Measurements from ENCODE around the gene KCNK3.

The KCNK3 gene

DNA sequence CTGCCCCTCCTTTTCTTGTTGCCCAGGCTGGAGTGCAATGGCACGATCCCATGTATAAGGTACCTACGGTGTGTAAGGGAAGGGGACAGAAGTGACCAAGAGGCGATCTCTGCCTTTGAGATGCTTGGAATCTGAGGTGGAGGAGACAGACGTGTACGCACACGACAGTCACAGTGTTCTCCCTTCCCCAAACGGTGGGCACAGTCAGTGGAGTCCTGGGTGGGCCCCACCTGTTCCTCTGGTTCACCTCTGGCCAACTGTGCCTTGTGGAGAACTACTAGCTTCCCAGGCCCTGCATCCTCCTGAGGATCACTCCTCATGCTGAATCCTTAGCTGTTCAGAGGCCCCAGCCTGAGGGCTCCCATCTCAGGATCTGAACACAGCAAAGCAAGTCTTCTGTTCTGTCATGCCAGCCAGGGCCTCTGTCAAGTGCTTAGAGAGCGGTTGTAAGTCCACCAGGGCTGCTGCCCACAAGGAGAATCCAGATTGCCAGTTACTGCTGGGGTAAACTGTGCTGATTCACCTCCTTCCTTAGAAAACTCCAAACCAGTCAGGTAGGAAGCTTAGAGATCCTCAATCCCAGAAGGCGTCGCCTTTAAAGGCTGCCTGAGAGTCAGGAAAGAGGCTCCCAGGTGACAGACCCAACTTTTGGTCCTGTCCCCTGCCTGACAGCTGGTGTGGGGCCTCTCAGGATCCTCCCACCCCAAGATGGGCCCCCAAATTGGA lies 73.1 kb downstream of the KCNK3 start:
- TF ChIP-seq, protein P1, sequence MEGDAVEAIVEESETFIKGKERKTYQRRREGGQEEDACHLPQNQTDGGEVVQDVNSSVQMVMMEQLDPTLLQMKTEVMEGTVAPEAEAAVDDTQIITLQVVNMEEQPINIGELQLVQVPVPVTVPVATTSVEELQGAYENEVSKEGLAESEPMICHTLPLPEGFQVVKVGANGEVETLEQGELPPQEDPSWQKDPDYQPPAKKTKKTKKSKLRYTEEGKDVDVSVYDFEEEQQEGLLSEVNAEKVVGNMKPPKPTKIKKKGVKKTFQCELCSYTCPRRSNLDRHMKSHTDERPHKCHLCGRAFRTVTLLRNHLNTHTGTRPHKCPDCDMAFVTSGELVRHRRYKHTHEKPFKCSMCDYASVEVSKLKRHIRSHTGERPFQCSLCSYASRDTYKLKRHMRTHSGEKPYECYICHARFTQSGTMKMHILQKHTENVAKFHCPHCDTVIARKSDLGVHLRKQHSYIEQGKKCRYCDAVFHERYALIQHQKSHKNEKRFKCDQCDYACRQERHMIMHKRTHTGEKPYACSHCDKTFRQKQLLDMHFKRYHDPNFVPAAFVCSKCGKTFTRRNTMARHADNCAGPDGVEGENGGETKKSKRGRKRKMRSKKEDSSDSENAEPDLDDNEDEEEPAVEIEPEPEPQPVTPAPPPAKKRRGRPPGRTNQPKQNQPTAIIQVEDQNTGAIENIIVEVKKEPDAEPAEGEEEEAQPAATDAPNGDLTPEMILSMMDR (conservative IDR thresholded peaks at IDR 0.05; ENCODE audit: low read depth, low read length), result no peak
- no peak for DNase-seq (ENCODE audit: low read depth)
- H3K4me3 ChIP-seq (ENCODE audit: low read length), result peak overlapping the region; percentile 91

DNA sequence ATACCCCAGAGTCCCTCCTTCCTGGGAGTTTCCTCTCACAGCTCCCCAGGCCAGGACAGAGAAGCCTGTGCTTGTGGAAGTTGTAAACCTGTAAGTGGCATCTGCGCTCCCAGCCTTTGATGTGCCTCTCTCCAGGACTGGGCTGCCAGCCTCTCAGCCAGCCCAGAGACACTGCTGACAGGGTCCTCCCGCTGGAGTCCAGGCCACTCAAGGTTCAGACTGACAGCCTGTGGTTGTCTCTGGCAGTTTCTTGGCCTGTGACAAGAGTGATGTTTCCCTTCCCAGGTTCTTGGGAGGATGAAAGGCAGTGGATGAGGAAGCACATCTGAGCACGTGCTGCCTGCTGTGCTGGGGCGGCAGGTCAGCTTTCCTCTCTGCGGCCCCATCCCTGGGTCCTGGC lies 74.6 kb downstream of the KCNK3 start:
- DNase-seq (ENCODE audit: low read depth), result no peak
- no peak overlapping the region for H3K4me3 ChIP-seq (ENCODE audit: low read length)
- TF ChIP-seq, protein P1 (conservative IDR thresholded peaks at IDR 0.05; ENCODE audit: low read depth, low read length), result no peak

GRCh38 chr2:26767894-26768487 lies 75.5 kb downstream of the KCNK3 start:
- TF ChIP-seq, protein P1 (conservative IDR thresholded peaks at IDR 0.05; ENCODE audit: low read depth, low read length), result no peak
- no peak for DNase-seq (ENCODE audit: low read depth)
- H3K4me3 ChIP-seq (ENCODE audit: low read length), result no peak overlapping the region

DNA sequence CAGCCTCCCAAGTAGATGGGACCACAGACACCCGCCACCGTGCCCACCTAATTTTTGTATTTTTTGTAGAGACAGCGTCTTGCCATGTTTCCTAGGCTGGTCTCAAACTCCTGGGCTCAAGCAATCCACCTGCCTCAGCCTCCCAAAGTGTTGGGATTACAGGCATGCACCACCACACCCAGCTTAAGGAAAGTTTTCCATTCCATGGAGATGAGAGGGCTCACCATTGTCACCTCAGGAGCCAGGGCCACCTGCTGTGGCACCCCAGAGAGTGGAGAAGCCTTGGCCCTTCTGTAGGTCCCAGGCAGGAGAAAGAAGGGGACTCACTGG lies 76.2 kb downstream of the KCNK3 start:
- no peak for DNase-seq (ENCODE audit: low read depth)
- TF ChIP-seq, protein P1 (conservative IDR thresholded peaks at IDR 0.05; ENCODE audit: low read depth, low read length), result no peak
- no peak overlapping the region for H3K4me3 ChIP-seq (ENCODE audit: low read length)

- DNase-seq (ENCODE audit: low read depth), result no peak
- H3K4me3 ChIP-seq (ENCODE audit: low read length), result no peak overlapping the region
- TF ChIP-seq, protein P1 (conservative IDR thresholded peaks at IDR 0.05; ENCODE audit: low read depth, low read length), result no peak
Observed at GRCh38 chr2:26769089-26769761, 76.7 kb downstream of the KCNK3 start.

- TF ChIP-seq, protein P1 (conservative IDR thresholded peaks at IDR 0.05; ENCODE audit: low read depth, low read length), result peak; percentile 62
Observed at GRCh38 chr2:26770986-26771586, 78.6 kb downstream of the KCNK3 start.

More at GRCh38 chr2:26770986-26771586, 78.6 kb downstream of the KCNK3 start:
- no peak overlapping the region for H3K4me3 ChIP-seq (ENCODE audit: low read length)
- DNase-seq (ENCODE audit: low read depth), result no peak
